LHCN-M2 (cell line): Measurements from ENCODE around the gene SPRY1. TPM values are rescaled to one million over a fixed set of nuclear protein-coding genes. Genes with fewer than 3 reads are reported as not detected.

ENCODE experiments used
- DNase-seq: peaks from one replicate; pipeline ENCODE4 v3.0.0-alpha.2; 2012; ENCODE audit warnings: low read depth
- total RNA-seq: library from RNA; depleted of rRNA; stranded (reverse); fragments of >200 nt; gene quantifications from 2 replicates; pipeline ENCODE4 v1.2.3, GENCODE V29; 2014

Gene SPRY1
- total RNA-seq, 1 experiment from 2014 or later, result 13.5 TPM

GRCh38 chr4:123443401-123444289 is 47.0 kb downstream of the SPRY1 start:
- no peak for DNase-seq

GRCh38 chr4:123444290-123444731 is 47.7 kb downstream of the SPRY1 start:
- peak; percentile 61 for DNase-seq

- DNase-seq, result no peak
These were observed 50.4 kb downstream of the SPRY1 start for GRCh38 chr4:123446865-123447474.

- peak; percentile 25 for DNase-seq
These were observed 52.8 kb downstream of the SPRY1 start for GRCh38 chr4:123449362-123449761.

GRCh38 chr4:123449780-123450179 is 53.2 kb downstream of the SPRY1 start:
- peak; percentile 80 for DNase-seq

- no peak for DNase-seq
These were observed 53.8 kb downstream of the SPRY1 start for GRCh38 chr4:123450393-123450792.

GRCh38 chr4:123452616-123453015 is 56.0 kb downstream of the SPRY1 start:
- peak; percentile 94 for DNase-seq

- peak; percentile 50 for DNase-seq
These were observed 56.6 kb downstream of the SPRY1 start for GRCh38 chr4:123453061-123453680.
